Measurements from ENCODE around the gene AGTRAP.

AGTRAP gene

GRCh38 chr1:11788549-11789053, 52.7 kb downstream of the AGTRAP start:
- TF ChIP-seq FOXP2 (optimal IDR thresholded peaks at IDR 0.05; ENCODE audit: borderline replicate concordance, extremely low read depth, extremely low read length, insufficient read depth) (no peak), REST (IDR thresholded peaks at IDR 0.05; ENCODE audit: insufficient read depth in 1 of 2, low read depth in 2 of 2, low read length in 2 of 2) (no peak), TAF1 (IDR thresholded peaks at IDR 0.05; ENCODE audit: borderline replicate concordance, insufficient read depth, low read length) (no peak), SIN3A (IDR thresholded peaks at IDR 0.05; ENCODE audit: borderline replicate concordance, insufficient read depth, low read length) (no peak), POLR2AphosphoS5 (IDR thresholded peaks at IDR 0.05; ENCODE audit: low read depth, low read length) (no peak)

GRCh38 chr1:11789126-11790067, 53.5 kb downstream of the AGTRAP start:
- no peak for TF ChIP-seq POLR2AphosphoS5 (IDR thresholded peaks at IDR 0.05; ENCODE audit: low read depth, low read length)
- no peak for TF ChIP-seq FOXP2 (optimal IDR thresholded peaks at IDR 0.05; ENCODE audit: borderline replicate concordance, extremely low read depth, extremely low read length, insufficient read depth)

- no peak for TF ChIP-seq REST (IDR thresholded peaks at IDR 0.05; ENCODE audit: insufficient read depth in 1 of 2, low read depth in 2 of 2, low read length in 2 of 2)
- no peak for TF ChIP-seq SIN3A (IDR thresholded peaks at IDR 0.05; ENCODE audit: borderline replicate concordance, insufficient read depth, low read length)
- TF ChIP-seq POLR2AphosphoS5 (IDR thresholded peaks at IDR 0.05; ENCODE audit: low read depth, low read length): no peak
- no peak for TF ChIP-seq FOXP2 (optimal IDR thresholded peaks at IDR 0.05; ENCODE audit: borderline replicate concordance, extremely low read depth, extremely low read length, insufficient read depth)
- TF ChIP-seq TAF1 (IDR thresholded peaks at IDR 0.05; ENCODE audit: borderline replicate concordance, insufficient read depth, low read length): no peak
Observed at GRCh38 chr1:11790101-11790879, 54.4 kb downstream of the AGTRAP start.

- TF ChIP-seq SIN3A (IDR thresholded peaks at IDR 0.05; ENCODE audit: borderline replicate concordance, insufficient read depth, low read length) (no peak), FOXP2 (optimal IDR thresholded peaks at IDR 0.05; ENCODE audit: borderline replicate concordance, extremely low read depth, extremely low read length, insufficient read depth) (peak; percentile 93)
Observed at GRCh38 chr1:11790880-11791715, 55.2 kb downstream of the AGTRAP start.

GRCh38 chr1:11792106-11792505, 56.2 kb downstream of the AGTRAP start:
- no peak for TF ChIP-seq TAF1 (IDR thresholded peaks at IDR 0.05; ENCODE audit: borderline replicate concordance, insufficient read depth, low read length)

- TF ChIP-seq TAF1 (IDR thresholded peaks at IDR 0.05; ENCODE audit: borderline replicate concordance, insufficient read depth, low read length) (no peak), REST (IDR thresholded peaks at IDR 0.05; ENCODE audit: insufficient read depth in 1 of 2, low read depth in 2 of 2, low read length in 2 of 2) (no peak), FOXP2 (optimal IDR thresholded peaks at IDR 0.05; ENCODE audit: borderline replicate concordance, extremely low read depth, extremely low read length, insufficient read depth) (no peak), SIN3A (IDR thresholded peaks at IDR 0.05; ENCODE audit: borderline replicate concordance, insufficient read depth, low read length) (no peak), POLR2AphosphoS5 (IDR thresholded peaks at IDR 0.05; ENCODE audit: low read depth, low read length) (no peak)
Observed at GRCh38 chr1:11793819-11794218, 57.9 kb downstream of the AGTRAP start.

All from PFSK-1 (cell line).